Endodermal cell (in vitro differentiated cells): ENCODE data around the gene TNFSF11. TPM values are rescaled to one million over a fixed set of nuclear protein-coding genes. Genes with fewer than 3 reads are reported as not detected.

Experiments
- DNase-seq: peaks from one replicate; pipeline ENCODE4 v3.0.0-alpha.2; 2017
- H3K27ac ChIP-seq: 2 replicates; pipeline ENCODE4 v1.5.1; 2013; ENCODE audit warnings: mild to moderate bottlenecking, low read depth, low read length, moderate library complexity
- H3K27me3 ChIP-seq: 2 replicates; pipeline ENCODE4 v1.6.1; 2013; ENCODE audit warnings: mild to moderate bottlenecking, low read length, moderate library complexity; ENCODE audit not compliant: insufficient read depth, control insufficient read depth, poor library complexity, severe bottlenecking
- H3K36me3 ChIP-seq: 2 replicates; pipeline ENCODE4 v1.7.0; 2013; ENCODE audit warnings: mild to moderate bottlenecking, low read length, moderate library complexity; ENCODE audit not compliant: control insufficient read depth, insufficient read depth
- H3K4me1 ChIP-seq: one replicate; pipeline ENCODE4 v1.7.0; 2013; ENCODE audit warnings: low read length; ENCODE audit not compliant: control insufficient read depth, insufficient read depth
- H3K4me3 ChIP-seq: 2 replicates; pipeline ENCODE4 v1.5.1; 2013; ENCODE audit warnings: mild to moderate bottlenecking, low read length, moderate library complexity
- H3K9ac ChIP-seq: 2 replicates; pipeline ENCODE4 v1.6.1; 2013; ENCODE audit warnings: mild to moderate bottlenecking, low read length, moderate library complexity; ENCODE audit not compliant: poor library complexity, severe bottlenecking; ENCODE audit errors: extremely low read depth
- H3K9me3 ChIP-seq: 2 replicates; pipeline ENCODE4 v1.6.1; 2013; ENCODE audit warnings: mild to moderate bottlenecking, low read length, moderate library complexity; ENCODE audit not compliant: control insufficient read depth
- H3K27ac Mint-ChIP-seq: 2 replicates; pipeline ENCODE4 v1.8.0; 2020; ENCODE audit warnings: mixed read lengths
- H3K27me3 Mint-ChIP-seq: 2 replicates; pipeline ENCODE4 v1.8.0; 2021; ENCODE audit warnings: mild to moderate bottlenecking, mixed read lengths; ENCODE audit not compliant: insufficient read depth
- H3K36me3 Mint-ChIP-seq: 2 replicates; pipeline ENCODE4 v1.8.0; 2020; ENCODE audit warnings: low read depth, mixed read lengths
- H3K4me1 Mint-ChIP-seq: 2 replicates; pipeline ENCODE4 v1.8.0; 2020; ENCODE audit warnings: mixed read lengths
- H3K4me3 Mint-ChIP-seq: 2 replicates; pipeline ENCODE4 v1.8.0; 2020; ENCODE audit warnings: mild to moderate bottlenecking, moderate library complexity, mixed read lengths
- H3K9me3 Mint-ChIP-seq: 2 replicates; pipeline ENCODE4 v1.8.0; 2020; ENCODE audit warnings: mild to moderate bottlenecking, mixed read lengths
- WGBS, 2 experiments: methylation state at CpG; one replicate each; pipeline versions ENCODE4 v1.1.5 to v1.1.7; 2013; ENCODE audit warnings: missing lambda C conversion rate in 2 of 2, mixed read lengths in 1 of 2; ENCODE audit not compliant: insufficient coverage in 1 of 2, insufficient read length in 1 of 2; 5-methylcytosine and 5-hydroxymethylcytosine counted together
- total RNA-seq, 2 donors: library from RNA; stranded (reverse); fragmentation: NEBNext Ultra II Directional in 1 of 2; extraction: Animal tissue kit (Norgen Biotek cat#: 25700) in 1 of 2; gene quantifications; 2 replicates in 1 of 2; 3 replicates in 1 of 2; pipeline ENCODE4 v1.2.1, GENCODE V29; 2021
- TF ChIP-seq, protein P1 (sequence below): fragments of 200-600 bp; sonication (generic); conservative IDR thresholded peaks from 2 replicates; pipeline ENCODE4 v1.5.0; 2021; ENCODE audit warnings: antibody characterized with exemption, mild to moderate bottlenecking

TNFSF11 gene
- total RNA-seq, 2 donors from 2014 or later, result 0.53 to 1.1 TPM

- DNase-seq, result no peak
- no peaks in the 10 kb centered on the region for H3K9me3 ChIP-seq
- Mint-ChIP-seq H3K4me3 (no peak overlapping the region), H3K36me3 (no peaks in the 10 kb centered on the region), H3K27me3 (no peaks in the 10 kb centered on the region), H3K9me3 (no peaks in the 10 kb centered on the region), H3K4me1 (peaks cover 41% of the 10 kb centered on the region), H3K27ac (no peak overlapping the region)
- no peak overlapping the region for H3K27ac ChIP-seq
- H3K4me3 ChIP-seq, result no peak overlapping the region
- no peaks in the 10 kb centered on the region for H3K4me1 ChIP-seq
- 83 to 100% methylated on average over 2 to 4 of the region's 4 CpGs for WGBS, 2 experiments
- H3K36me3 ChIP-seq, result no peaks in the 10 kb centered on the region
- TF ChIP-seq, protein P1, sequence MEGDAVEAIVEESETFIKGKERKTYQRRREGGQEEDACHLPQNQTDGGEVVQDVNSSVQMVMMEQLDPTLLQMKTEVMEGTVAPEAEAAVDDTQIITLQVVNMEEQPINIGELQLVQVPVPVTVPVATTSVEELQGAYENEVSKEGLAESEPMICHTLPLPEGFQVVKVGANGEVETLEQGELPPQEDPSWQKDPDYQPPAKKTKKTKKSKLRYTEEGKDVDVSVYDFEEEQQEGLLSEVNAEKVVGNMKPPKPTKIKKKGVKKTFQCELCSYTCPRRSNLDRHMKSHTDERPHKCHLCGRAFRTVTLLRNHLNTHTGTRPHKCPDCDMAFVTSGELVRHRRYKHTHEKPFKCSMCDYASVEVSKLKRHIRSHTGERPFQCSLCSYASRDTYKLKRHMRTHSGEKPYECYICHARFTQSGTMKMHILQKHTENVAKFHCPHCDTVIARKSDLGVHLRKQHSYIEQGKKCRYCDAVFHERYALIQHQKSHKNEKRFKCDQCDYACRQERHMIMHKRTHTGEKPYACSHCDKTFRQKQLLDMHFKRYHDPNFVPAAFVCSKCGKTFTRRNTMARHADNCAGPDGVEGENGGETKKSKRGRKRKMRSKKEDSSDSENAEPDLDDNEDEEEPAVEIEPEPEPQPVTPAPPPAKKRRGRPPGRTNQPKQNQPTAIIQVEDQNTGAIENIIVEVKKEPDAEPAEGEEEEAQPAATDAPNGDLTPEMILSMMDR, result no peak
- no peaks in the 10 kb centered on the region for H3K27me3 ChIP-seq
- no peak overlapping the region for H3K9ac ChIP-seq
Measured at GRCh38 chr13:42597505-42597904, 23.6 kb downstream of the TNFSF11 start.

GRCh38 chr13:42600943-42601342, 27.0 kb downstream of the TNFSF11 start:
- H3K36me3 Mint-ChIP-seq, result no peaks in the 10 kb centered on the region
- peaks cover 3% of the 10 kb centered on the region for H3K27me3 Mint-ChIP-seq
- no peaks in the 10 kb centered on the region for H3K9me3 Mint-ChIP-seq
- no peaks in the 10 kb centered on the region for H3K36me3 ChIP-seq
- H3K4me3 Mint-ChIP-seq, result no peak overlapping the region
- H3K4me1 ChIP-seq, result no peaks in the 10 kb centered on the region
- H3K4me1 Mint-ChIP-seq, result peaks cover 23% of the 10 kb centered on the region
- no peak overlapping the region for H3K9ac ChIP-seq
- H3K27ac ChIP-seq, result no peak overlapping the region
- 78 to 100% methylated on average over 1 of the region's 1 CpG for WGBS, 2 experiments
- no peak overlapping the region for H3K27ac Mint-ChIP-seq
- TF ChIP-seq, protein P1, result no peak
- H3K27me3 ChIP-seq, result no peaks in the 10 kb centered on the region
- DNase-seq, result no peak
- H3K9me3 ChIP-seq, result no peaks in the 10 kb centered on the region
- no peak overlapping the region for H3K4me3 ChIP-seq

- 96% methylated on average over 1 of the region's 1 CpG; no CpG with 5 or more reads in 1 of the 2 experiments for WGBS, 2 experiments
- TF ChIP-seq, protein P1, result no peak
- no peaks in the 10 kb centered on the region for H3K9me3 ChIP-seq
- peaks cover 20% of the 10 kb centered on the region for H3K4me1 Mint-ChIP-seq
- peaks cover 3% of the 10 kb centered on the region for H3K27me3 Mint-ChIP-seq
- no peaks in the 10 kb centered on the region for H3K36me3 Mint-ChIP-seq
- H3K4me3 ChIP-seq, result no peak overlapping the region
- DNase-seq, result no peak
- H3K9ac ChIP-seq, result no peak overlapping the region
- no peaks in the 10 kb centered on the region for H3K4me1 ChIP-seq
- no peaks in the 10 kb centered on the region for H3K9me3 Mint-ChIP-seq
- no peaks in the 10 kb centered on the region for H3K36me3 ChIP-seq
- H3K27ac Mint-ChIP-seq, result no peak overlapping the region
- no peak overlapping the region for H3K27ac ChIP-seq
- no peak overlapping the region for H3K4me3 Mint-ChIP-seq
- no peaks in the 10 kb centered on the region for H3K27me3 ChIP-seq
Measured at GRCh38 chr13:42602906-42603305, 29.0 kb downstream of the TNFSF11 start.
